ENCODE data around the gene UHMK1.
"Not testable (repeated sequence)": the region's sequence is repeated elsewhere in the genome, so short reads cannot be mapped to it uniquely, and the experiment has no call there.

UHMK1 gene

GRCh38 chr1:162564762-162565218, 67.2 kb downstream of the UHMK1 start:
- DNase-seq = no peak

- no peak for DNase-seq
Observed at GRCh38 chr1:162565460-162565859, 67.8 kb downstream of the UHMK1 start.

DNA sequence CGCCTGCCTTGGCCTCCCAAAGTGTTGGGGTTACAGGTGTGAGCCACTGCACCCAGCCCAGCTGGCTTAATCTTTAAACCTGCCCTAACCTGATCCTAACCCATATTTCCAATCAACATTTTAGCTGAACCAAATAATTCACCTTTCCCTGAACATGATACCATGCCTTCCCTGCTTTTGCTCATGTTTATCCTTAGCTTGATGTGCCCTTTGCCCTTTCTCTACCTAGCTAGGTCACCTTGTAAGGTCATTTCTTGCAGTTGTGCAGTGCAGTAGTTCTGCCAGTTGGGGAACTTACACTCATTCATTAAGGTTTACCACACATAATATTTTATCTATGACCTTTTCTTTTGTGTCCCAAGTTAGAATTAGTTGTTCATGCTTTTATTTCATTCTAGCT, 69.3 kb downstream of the UHMK1 start:
- no peak for DNase-seq

GRCh38 chr1:162568802-162569201, 71.2 kb downstream of the UHMK1 start:
- no peak for DNase-seq

GRCh38 chr1:162570718-162571117, 73.1 kb downstream of the UHMK1 start:
- DNase-seq = no peak

- DNase-seq = not testable (repeated sequence)
Observed at GRCh38 chr1:162571121-162571520, 73.5 kb downstream of the UHMK1 start.

- DNase-seq = no peak
Observed at GRCh38 chr1:162571696-162572095, 74.1 kb downstream of the UHMK1 start.

GRCh38 chr1:162573136-162573535, 75.5 kb downstream of the UHMK1 start:
- DNase-seq = no peak

DNA sequence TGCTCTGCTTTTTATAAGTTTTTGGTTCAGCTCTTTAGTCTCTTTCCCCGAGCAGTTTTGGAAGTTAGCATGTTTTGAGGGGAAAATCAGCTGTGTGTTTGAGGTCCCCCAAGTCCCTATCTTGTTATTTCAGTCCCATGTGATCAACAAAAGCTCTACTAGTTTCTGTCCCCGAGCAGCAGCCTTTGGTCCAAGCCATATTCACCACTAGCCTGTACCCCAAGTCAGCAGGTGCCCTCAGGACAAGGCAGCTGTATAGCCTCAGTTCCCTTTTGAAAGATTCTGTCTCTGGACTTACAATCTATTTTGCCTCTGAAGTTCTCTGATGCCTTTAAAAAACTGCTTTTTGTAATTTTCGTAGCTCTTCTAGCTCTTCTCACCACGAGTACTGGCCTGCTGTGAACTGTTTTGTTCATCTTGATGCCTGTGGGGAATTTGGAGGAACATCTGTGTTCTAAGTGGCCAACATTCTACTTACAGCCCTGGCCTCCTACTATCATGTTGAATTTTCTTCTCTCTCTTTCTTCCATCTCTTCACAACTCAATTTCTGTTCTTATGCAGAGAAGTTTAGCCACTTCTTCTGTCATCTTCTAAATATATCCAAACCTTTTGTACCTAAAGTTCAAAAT, 80.6 kb downstream of the UHMK1 start:
- no peak for DNase-seq

DNA sequence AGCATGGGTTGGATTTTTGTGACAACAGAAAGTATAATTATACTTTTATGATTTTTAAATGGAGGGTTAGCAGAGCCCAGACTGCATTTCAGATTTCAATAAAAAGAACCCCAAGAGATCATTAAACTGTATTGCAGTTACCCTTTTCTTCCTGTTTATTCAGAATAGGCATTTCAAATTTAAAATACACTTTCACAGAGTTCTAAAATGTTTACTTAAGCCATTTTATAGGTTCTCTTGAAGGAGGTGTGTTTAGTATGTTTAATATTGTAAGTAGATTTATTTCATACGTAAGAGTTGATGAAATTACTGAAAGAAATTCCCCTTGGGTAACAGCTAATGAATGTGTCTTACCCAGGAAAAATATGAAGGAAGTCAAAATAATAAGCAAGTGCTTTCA, 81.3 kb downstream of the UHMK1 start:
- no peak for DNase-seq

Data from right kidney (tissue), 1 donor.